PC-3 (cell line): ENCODE measurements around the gene ARPC3. TPM values are rescaled to one million over a fixed set of nuclear protein-coding genes. Genes with fewer than 3 reads are reported as not detected.

Experiments used
- ATAC-seq: fragments of 200-7000 bp; cut with Tn5 transposase; 2 replicates; pipeline ENCODE4 v1.9.1; 2020; ENCODE audit warnings: mild to moderate bottlenecking, moderate library complexity
- BruUV-seq: library from RNA; stranded (reverse); fragments of 400-500 nt; replicated peaks from 2 replicates; lab custom pipeline; 2021; lab: Mats Ljungman, UMichigan
- CTCF ChIA-PET: fragments of 300-600 bp; sonication (Branson Sonifier 250); formaldehyde crosslinking; loops from one replicate; lab custom pipeline; 2022; ENCODE audit warnings: antibody characterized with exemption; lab: Charles Lee
- POLR2A ChIA-PET: fragments of 300-600 bp; sonication (Branson Sonifier 250); formaldehyde crosslinking; loops from one replicate; lab custom pipeline; 2022; ENCODE audit warnings: antibody characterized with exemption; ENCODE audit not compliant: unreplicated experiment; lab: Charles Lee
- DNase-seq: peaks from one replicate; pipeline ENCODE4 v3.0.0-alpha.2; 2015
- H2AFZ ChIP-seq: fragments of 300-600 bp; sonication (generic); 2 replicates; pipeline ENCODE4 v1.6.0; 2016; ENCODE audit warnings: antibody characterized with exemption, low read length
- H3F3A ChIP-seq: fragments of 300-600 bp; sonication (generic); one replicate; pipeline ENCODE4 v1.6.0; 2017; ENCODE audit warnings: antibody characterized with exemption, low read length, control low read depth, mild to moderate bottlenecking; ENCODE audit not compliant: unreplicated experiment
- H3K27ac ChIP-seq: fragments of 300-600 bp; sonication (generic); 2 replicates; pipeline ENCODE4 v1.5.1; 2016; ENCODE audit warnings: mild to moderate bottlenecking, low read length
- H3K27me3 ChIP-seq: fragments of 300-600 bp; sonication (generic); 2 replicates; pipeline ENCODE4 v1.6.1; 2016; ENCODE audit warnings: low read length, mixed read lengths
- H3K36me3 ChIP-seq: fragments of 300-600 bp; sonication (generic); 2 replicates; pipeline ENCODE4 v1.6.1; 2016; ENCODE audit warnings: low read depth, mixed run types, low read length, mixed read lengths
- H3K4me1 ChIP-seq: fragments of 300-600 bp; sonication (generic); 2 replicates; pipeline ENCODE4 v1.5.1; 2016; ENCODE audit warnings: low read length; ENCODE audit not compliant: insufficient read depth
- H3K4me2 ChIP-seq: fragments of 300-600 bp; sonication (generic); 2 replicates; pipeline ENCODE4 v1.6.0; 2016; ENCODE audit warnings: low read length
- H3K4me3 ChIP-seq: fragments of 300-600 bp; sonication (generic); 2 replicates; pipeline ENCODE4 v1.5.1; 2016; ENCODE audit warnings: mild to moderate bottlenecking, low read length, mixed read lengths
- H3K79me2 ChIP-seq: fragments of 300-600 bp; sonication (generic); 2 replicates; pipeline ENCODE4 v1.6.1; 2017; ENCODE audit warnings: low read length, mixed read lengths
- H3K9ac ChIP-seq: fragments of 300-600 bp; sonication (generic); 2 replicates; pipeline ENCODE4 v1.6.0; 2016; ENCODE audit warnings: mild to moderate bottlenecking, low read length
- H3K9me2 ChIP-seq: fragments of 300-600 bp; sonication (generic); replicated peaks from 2 replicates; pipeline ENCODE4 v1.6.1; 2016; ENCODE audit warnings: mixed run types, low read length, mixed read lengths
- H3K9me3 ChIP-seq: fragments of 300-600 bp; sonication (generic); 2 replicates; pipeline ENCODE4 v1.6.1; 2016; ENCODE audit warnings: low read length, mixed read lengths
- H4K20me1 ChIP-seq: fragments of 300-600 bp; sonication (generic); 2 replicates; pipeline ENCODE4 v1.6.1; 2016; ENCODE audit warnings: low read length, mixed read lengths
- EZH2 ChIP-seq: fragments of 300-600 bp; sonication (generic); IDR thresholded peaks from one replicate; pipeline ENCODE4 v1.6.1; 2017; ENCODE audit warnings: antibody characterized with exemption, mild to moderate bottlenecking, low read length; ENCODE audit not compliant: unreplicated experiment
- EZH2phosphoT487 ChIP-seq: fragments of 300-600 bp; sonication (generic); IDR thresholded peaks from 2 replicates; pipeline ENCODE4 v1.6.1; 2018; ENCODE audit warnings: mild to moderate bottlenecking, antibody characterized with exemption, low read length, borderline replicate concordance
- intact Hi-C: fragments of 100-400 bp; cut with micrococcal nuclease; formaldehyde crosslinking; loops from 2 replicates; pipeline ENCODE4 v1.9.0; 2023
- total RNA-seq: library from RNA; depleted of rRNA; stranded (reverse); fragments of >200 nt; gene quantifications from 2 replicates; pipeline ENCODE4 v1.2.3, GENCODE V29; 2014
- TF ChIP-seq, protein P1 (sequence below): fragments of 300-600 bp; sonication (generic); conservative IDR thresholded peaks from 2 replicates; pipeline ENCODE4 v1.5.1; 2017; ENCODE audit warnings: antibody characterized with exemption, low read depth, mild to moderate bottlenecking, low read length

ARPC3 gene
- total RNA-seq, 1 experiment from 2014 or later = 292 TPM

DNA sequence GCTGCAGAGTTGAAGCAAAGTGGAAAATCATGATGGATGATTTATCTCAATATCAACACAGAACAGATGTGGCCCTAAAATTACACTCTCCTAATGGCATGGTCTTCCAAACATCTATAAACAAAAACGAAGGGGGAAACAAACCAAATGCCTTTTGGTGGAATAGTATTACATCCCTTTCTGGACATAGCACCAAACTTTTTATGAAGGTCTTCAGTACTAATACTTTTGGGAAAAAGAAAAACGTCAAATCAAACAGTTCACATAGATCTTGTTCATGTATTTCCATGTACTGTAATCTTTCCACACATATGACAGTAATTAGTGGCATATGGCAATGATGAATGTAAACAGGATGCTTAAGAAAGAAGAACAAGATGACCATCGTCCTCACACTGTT is 23.7 kb downstream of the ARPC3 start:
- CTCF ChIA-PET = no interaction called here
- POLR2A ChIA-PET = no interaction called here

DNA sequence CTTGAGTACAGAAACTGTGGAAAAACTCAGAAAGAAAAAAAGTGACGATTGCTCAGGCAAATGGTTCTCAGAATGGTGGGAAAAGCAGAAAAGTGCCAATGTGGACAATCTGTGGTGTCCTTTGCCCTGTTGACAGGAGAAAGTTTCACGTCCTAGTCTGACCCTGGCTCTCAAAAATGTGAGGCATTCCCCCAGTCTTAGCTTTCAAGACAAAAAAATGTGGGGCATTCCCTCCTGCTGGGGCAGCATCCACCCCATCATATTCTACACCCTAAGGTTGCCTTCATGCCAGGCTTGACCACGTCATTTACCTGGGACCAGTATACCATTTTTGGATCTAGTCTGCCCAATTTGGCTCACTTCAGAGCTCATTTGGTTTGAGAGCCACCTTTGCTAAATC is 25.9 kb downstream of the ARPC3 start:
- Histone ChIP-seq H3K9me2 (no peaks in the 10 kb centered on the region), H3K27me3 (no peaks in the 10 kb centered on the region), H3F3A (no peaks in the 10 kb centered on the region), H3K4me1 (no peaks in the 10 kb centered on the region), H4K20me1 (no peaks in the 10 kb centered on the region), H3K36me3 (no peaks in the 10 kb centered on the region), H3K4me2 (no peak overlapping the region), H3K9me3 (no peaks in the 10 kb centered on the region), H3K4me3 (no peak overlapping the region), H2AFZ (no peak overlapping the region), H3K27ac (no peak overlapping the region), H3K9ac (no peak overlapping the region), H3K79me2 (no peaks in the 10 kb centered on the region)
- ATAC-seq = no peak
- BruUV-seq = no TSS peak
- ChIA-PET POLR2A (interaction anchor here (0.7 kb wide), 1 partner anchor 620 kb away, joined by 3 read pairs; no protein-coding TSS in a partner anchor), CTCF (no interaction called here)
- intact Hi-C loops = no loop called here
- TF ChIP-seq EZH2phosphoT487 (no peak), EZH2 (no peak)
- TF ChIP-seq, protein P1, sequence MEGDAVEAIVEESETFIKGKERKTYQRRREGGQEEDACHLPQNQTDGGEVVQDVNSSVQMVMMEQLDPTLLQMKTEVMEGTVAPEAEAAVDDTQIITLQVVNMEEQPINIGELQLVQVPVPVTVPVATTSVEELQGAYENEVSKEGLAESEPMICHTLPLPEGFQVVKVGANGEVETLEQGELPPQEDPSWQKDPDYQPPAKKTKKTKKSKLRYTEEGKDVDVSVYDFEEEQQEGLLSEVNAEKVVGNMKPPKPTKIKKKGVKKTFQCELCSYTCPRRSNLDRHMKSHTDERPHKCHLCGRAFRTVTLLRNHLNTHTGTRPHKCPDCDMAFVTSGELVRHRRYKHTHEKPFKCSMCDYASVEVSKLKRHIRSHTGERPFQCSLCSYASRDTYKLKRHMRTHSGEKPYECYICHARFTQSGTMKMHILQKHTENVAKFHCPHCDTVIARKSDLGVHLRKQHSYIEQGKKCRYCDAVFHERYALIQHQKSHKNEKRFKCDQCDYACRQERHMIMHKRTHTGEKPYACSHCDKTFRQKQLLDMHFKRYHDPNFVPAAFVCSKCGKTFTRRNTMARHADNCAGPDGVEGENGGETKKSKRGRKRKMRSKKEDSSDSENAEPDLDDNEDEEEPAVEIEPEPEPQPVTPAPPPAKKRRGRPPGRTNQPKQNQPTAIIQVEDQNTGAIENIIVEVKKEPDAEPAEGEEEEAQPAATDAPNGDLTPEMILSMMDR = no peak
- no peak for DNase-seq

More for the DNA sequence above, 23.7 kb downstream of the ARPC3 start:
- Histone ChIP-seq H3K79me2 (no peaks in the 10 kb centered on the region), H3K36me3 (no peaks in the 10 kb centered on the region), H3K9me2 (no peaks in the 10 kb centered on the region), H3K4me2 (no peak overlapping the region), H3K4me3 (no peak overlapping the region), H3K4me1 (no peaks in the 10 kb centered on the region), H3F3A (no peaks in the 10 kb centered on the region), H2AFZ (no peak overlapping the region), H3K9me3 (no peaks in the 10 kb centered on the region), H3K27ac (no peak overlapping the region), H4K20me1 (no peaks in the 10 kb centered on the region), H3K9ac (no peak overlapping the region), H3K27me3 (no peaks in the 10 kb centered on the region)
- intact Hi-C loops = no loop called here
- BruUV-seq = no TSS peak
- no peak for ATAC-seq
- TF ChIP-seq, protein P1 = no peak
- no peak for TF ChIP-seq EZH2phosphoT487
- TF ChIP-seq EZH2 = no peak
- no peak for DNase-seq

DNA sequence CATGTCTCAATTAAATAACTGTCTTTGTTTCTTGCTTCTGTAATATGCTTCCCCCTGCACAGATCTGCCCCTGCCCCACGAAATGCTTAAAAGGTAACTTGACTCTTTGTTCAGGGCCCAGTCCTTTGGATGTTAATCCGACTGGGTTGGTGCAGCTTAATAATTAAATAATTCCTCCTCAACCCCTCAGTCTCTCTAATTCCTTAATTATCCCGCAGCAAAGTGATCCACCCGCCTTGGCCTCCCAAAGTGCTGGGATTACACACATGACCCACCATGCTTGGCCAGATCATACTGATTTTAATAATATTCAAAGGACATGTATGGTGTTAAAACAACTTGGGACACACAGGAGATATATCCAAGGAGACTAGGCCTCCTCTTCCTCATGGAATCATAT is 28.4 kb downstream of the ARPC3 start:
- Histone ChIP-seq H3K4me3 (no peak overlapping the region), H3K27ac (no peak overlapping the region), H3K9ac (no peak overlapping the region), H3K9me2 (no peaks in the 10 kb centered on the region), H3K79me2 (no peaks in the 10 kb centered on the region), H3F3A (no peaks in the 10 kb centered on the region), H2AFZ (no peak overlapping the region), H3K4me1 (no peaks in the 10 kb centered on the region), H3K4me2 (no peak overlapping the region), H3K36me3 (no peaks in the 10 kb centered on the region), H4K20me1 (no peaks in the 10 kb centered on the region), H3K9me3 (no peaks in the 10 kb centered on the region), H3K27me3 (no peaks in the 10 kb centered on the region)
- TF ChIP-seq EZH2phosphoT487 (no peak), EZH2 (no peak)
- TF ChIP-seq, protein P1 = no peak
- DNase-seq (no peak), ATAC-seq (no peak)
- ChIA-PET POLR2A (interaction anchor here (0.6 kb wide), 1 partner anchor 156 kb away, joined by 3 read pairs; no protein-coding TSS in a partner anchor), CTCF (no interaction called here)
- intact Hi-C loops = no loop called here
- BruUV-seq = no TSS peak
